ENCODE measurements around the gene PPDPF.

PPDPF gene

DNA sequence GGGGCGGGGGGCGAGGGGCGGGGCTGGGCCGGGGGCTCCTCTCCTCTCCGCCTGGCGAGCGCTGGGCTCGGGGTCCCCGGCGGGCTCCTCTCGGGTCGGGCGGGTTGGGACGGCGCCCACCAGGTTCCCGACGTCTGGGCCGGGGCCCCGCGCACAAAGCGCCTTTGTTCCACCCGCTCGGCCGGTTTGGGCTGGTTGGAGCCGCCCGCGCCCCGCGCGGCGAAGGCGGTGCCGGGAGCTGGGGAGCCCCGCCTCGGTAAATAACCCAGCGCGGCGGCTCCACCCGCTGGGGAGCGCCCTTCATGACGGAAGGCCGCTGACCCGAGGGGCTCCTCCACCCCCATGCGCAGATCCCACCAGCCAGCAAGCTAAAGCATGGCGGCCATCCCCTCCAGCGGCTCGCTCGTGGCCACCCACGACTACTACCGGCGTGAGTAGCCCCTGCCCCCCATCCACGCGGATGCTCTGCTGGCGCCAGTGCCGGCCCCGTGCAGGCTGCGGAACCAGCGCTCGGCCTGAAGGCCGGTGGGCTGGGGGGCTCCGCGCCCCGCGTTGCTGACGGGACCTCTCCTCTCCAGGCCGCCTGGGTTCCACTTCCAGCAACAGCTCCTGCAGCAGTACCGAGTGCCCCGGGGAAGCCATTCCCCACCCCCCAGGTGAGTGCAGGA lies 503 bp downstream of the PPDPF start:
- DNase-seq (ENCODE audit: low read depth in 2 of 2): peak; percentile 36 to 42

DNA sequence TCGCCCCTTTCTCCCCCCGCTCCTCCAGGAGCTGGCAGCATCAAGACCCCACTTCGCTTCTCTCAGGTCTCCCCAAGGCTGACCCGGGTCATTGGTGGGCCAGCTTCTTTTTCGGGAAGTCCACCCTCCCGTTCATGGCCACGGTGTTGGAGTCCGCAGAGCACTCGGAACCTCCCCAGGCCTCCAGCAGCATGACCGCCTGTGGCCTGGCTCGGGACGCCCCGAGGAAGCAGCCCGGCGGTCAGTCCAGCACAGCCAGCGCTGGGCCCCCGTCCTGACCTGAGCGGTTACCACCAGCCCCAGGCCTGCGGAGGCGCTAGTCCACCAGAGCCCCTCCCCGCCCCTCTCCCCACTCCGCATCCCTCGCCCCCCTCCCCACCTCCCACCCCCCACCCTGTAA lies 1.0 kb downstream of the PPDPF start:
- no peak for DNase-seq (ENCODE audit: low read depth in 2 of 2)

DNA sequence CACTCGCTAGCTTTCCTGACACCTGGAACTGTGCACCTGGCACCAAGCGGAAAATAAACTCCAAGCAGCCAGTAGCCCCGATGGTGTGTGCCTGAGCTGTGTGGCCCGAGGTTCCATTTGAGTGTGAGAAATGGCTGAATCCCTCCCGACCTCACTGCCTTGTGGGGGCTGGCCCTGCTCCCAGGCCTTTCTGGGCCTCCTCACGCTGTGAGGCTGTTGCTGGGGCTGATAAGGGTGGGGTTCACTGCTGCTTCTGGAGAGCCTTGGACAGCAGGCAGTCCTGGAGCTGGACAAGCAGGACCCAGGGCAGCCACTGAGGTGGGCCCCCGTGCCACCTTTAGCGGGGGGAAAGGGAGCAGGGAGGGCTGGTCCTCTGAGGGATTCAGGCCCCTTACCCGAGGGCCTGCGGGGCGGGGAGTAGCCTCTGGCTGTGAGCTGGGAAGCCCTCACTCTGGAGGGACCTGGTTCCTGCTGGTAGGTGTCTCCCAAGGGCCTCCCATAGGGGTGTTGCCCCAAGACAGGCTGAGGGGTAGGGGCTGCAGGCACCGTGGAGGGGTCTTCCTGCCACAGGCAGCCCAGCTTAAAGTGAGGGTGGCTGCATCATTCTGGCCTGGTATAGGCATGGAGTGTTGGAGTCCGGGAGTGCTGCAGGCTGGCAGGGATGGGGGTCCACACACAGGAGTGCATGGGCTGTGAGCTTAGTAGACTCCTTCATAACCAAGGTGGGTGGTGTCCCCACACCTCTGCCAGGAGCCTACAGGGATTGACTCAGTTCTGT lies 1.7 kb downstream of the PPDPF start:
- DNase-seq (ENCODE audit: low read depth in 2 of 2): no peak

DNA sequence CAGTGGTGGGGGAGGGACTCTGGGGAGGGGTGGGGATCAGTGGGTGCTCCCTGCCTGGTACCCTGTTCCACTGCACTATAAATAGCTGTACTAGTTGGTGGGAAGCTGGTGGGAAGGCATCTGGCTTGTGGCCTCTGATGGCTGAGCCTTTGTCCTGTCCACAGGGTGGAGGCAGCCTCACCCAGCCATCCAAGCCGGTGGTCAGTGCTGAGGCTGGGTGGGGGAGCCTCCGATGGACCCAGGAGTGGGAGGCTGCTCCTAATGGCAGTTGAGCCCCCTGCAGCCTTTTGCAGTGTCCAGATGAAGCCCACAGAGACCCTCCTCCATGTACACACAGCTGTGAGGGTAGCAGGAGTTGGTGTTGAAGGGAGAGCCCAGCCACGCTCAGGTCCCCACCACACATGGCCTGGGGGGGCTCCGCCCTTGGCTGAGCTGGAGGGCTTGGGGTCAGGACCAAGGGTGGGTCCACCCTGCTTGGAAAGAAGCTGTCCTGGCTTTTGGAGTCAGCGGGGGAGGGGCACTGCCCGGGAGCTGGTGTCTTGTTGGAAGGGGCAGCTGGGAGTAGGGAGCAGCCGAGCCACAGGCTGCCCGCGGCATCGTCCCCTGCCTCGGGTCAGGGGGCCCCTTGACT lies 2.5 kb downstream of the PPDPF start:
- DNase-seq (ENCODE audit: low read depth in 2 of 2): no peak

DNA sequence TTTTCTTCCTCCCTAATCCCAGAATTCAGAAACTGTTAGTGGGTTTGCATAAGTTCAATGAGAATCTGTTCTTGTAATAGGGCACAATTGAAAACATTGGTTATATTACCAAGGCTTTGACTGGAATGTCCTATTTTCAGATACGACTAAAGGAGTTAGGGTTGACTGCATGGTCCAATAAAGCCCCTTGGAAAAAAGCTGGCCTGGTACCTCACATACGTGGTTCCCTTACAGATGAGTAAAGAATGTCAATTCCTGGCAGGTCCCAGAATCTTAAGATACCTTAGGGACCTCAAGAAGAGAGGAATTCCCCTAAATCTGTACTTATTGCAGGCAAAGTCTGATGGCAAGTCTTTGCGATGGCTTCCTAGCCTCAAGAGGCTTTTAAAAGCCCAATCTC lies 4.6 kb downstream of the PPDPF start:
- DNase-seq (ENCODE audit: low read depth in 2 of 2): no peak

DNA sequence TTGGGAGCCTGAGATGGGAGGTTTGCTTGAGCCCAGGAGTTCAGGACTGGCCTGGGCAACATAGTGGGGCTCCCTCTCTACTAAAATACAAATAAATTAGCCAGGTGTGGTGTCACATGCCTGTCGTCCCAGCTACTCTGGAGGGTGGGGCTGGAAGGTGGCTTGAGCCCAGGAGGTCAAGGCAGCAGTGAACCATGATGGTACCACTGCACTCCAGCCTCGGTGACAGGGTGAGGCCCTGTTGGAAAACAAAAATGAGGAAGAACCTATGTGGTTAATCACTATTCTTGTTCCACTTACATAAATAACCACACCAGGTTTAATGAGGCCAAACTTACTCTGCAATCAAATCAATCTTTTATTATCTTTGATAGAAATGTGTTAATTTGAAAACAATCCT lies 5.4 kb downstream of the PPDPF start:
- DNase-seq (ENCODE audit: low read depth in 2 of 2): no peak

DNA sequence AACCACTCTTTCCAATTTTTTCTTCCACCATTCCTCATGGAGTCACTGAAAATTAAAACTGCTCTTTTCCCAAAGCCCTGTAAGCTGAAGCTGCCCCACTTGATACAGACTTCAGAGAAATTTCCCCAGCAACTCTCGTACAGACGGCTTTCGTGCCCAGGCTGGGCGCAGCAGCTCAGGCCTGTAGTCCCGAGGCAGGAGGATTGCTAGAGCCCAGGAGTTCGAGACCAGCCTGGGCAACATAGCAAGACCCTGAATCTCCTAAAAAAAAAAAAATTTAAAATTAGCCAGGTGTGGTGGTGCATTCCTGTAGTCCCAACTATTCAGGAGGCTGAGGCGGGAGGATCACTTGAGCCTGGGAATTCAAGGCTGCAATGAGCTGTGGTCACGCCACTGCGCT lies 6.6 kb downstream of the PPDPF start:
- DNase-seq (ENCODE audit: low read depth in 2 of 2): no peak

DNA sequence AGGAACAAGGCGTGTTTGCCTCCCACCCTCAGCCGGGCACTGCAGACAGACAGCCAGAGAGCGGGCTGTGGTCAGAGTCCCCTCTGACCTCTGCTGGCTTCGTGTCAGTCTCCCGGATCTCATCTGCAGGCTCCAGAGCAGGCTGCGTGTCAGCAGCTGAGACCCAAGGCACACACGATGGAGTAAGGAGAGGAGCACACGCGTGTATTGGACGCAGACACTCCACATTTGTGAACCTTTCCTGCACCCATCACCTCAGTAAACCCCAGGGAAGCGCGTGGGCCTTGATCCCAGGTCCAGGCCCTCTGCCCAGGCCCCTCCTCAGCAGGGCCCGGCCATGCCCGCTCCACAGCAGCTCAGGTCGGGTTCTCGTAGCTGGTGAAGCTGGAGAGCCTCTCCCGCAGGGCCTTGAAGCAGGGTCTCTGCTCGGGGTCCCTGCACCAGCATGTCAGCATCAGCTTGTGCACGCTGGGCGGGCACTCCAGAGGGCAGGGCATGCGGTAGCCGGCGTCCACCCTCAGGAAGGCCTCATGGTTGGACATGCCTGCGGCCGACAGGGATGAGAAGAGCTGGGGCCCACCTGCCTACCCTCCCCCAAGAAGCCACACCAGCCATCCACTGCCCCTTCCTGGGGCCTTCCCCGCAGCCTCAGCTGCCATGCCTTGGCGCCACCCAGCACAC lies 8.8 kb downstream of the PPDPF start:
- DNase-seq (ENCODE audit: low read depth in 2 of 2): no peak

DNA sequence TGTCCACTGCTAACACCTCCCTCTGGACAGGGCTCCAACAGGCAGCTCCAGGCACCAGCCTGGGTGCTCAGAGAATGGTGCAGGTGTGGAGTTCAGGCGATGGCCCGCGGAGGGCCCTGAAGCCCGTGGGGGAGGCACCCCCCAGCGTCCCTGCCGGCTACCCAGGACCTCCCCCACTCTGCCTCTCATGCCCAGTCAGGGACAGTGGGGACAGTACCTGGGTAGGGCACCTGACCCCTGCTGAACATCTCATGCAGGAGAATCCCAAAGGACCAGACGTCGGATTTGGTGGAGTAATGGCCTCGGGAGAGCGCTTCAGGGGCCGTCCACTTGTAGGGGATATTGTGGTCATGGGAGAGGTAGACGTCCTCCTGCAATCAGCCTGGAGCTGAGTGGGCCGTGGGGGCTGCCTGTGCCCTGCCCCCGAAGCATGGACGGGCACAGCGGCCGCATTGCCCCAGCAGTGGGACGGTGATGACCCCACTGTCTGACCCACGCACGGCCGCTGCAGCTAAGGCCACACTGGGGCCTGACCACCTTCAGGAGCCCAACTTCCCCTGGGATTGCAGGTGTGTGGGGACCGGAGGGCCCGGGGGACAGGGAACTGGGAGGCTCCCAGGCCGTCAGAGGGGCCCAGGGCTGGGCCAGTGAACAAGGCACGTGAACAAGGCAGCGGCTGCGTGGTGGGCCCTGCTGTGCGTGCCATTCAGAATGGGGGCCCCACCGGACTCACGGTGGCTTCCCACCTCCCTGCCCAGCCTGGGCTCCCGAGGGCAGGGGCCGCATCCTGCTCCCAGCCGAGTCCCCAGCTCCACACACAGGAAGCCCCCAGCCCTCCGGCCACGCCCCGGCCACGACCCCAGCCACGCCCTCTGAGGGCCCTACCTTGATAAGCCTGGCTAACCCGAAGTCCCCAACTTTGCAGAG lies 9.6 kb downstream of the PPDPF start:
- DNase-seq (ENCODE audit: low read depth in 2 of 2): no peak

DNA sequence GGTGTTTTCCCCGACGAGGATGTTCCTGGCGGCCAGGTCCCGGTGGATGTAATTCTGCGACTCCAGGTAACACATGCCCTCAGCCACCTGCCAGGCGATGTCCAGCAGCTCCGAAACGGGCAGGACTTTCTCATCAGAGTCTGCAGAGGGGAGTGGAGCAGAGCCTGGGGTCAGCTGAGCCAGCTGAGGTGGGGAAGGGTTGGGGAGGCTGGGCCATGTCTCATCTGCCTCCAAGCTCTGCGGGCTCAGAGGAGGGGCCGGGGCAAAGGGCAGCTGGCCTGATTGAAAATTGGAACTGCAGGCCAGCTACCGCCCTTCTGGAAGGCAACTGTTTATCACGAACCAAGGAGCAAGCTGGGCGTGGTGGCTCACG lies 10.2 kb downstream of the PPDPF start:
- DNase-seq (ENCODE audit: low read depth in 2 of 2): no peak

DNA sequence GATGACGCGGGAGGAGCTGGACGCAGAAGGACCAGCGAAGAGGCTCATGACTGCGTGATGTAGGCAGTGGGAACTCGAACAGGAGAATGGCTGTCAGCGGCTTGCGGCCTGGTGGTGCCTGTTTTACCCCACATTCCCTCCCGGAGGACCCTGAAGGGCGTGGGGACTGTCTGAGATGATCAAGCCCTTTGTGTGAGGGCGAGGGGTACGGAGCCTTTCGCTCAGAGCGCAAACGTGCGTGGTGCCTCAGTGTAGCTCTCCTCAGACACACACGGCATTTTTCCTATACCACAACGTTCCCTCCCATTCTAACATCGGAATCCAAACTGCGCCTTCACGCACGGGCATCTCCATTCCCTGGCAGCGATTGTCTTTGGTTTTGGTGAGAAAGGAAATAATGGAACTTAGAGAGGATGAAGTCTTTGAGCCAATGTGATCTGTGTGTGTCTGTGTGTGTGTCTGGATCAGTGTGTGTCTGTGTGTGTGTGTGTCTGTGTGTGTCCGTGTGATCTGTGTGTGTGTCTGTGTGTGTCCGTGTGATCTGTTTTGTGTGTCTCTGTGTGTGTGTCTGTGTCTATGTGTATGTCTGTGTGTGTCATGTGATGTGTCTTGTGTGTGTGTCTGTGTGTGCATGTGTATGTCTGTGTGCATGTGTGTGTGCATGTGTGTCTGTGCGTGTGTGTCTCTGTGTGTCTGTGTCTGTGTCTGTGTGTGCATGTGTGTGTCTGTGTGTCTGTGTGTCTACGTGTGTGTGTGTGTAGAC lies 11.3 kb downstream of the PPDPF start:
- DNase-seq (ENCODE audit: low read depth in 2 of 2): no peak

DNA sequence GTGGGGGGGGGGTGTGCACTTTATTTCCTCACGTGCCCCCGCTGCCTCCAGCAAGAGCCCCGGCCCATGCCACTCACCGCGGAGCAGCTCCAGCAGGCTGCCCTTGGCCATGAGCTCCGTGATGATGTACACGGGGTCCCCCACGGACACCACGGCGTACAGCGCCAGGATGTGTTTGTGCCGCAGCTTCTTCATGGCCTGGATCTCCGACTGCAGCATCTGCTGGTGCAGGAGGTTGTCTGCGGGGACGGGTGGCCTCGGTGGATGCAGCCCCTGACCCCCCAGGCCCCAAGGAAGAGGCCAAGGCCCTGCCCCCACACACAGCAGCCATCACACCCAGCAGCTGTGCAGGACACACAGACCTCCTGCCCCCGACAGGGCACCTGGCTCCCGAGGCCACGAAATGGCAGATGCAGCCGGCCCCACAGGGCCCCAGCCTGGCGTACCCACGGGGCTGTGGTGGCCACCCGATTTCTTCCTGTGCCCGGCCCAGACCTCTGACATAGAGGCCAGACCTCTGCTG lies 11.9 kb downstream of the PPDPF start:
- DNase-seq (ENCODE audit: low read depth in 2 of 2): no peak

DNA sequence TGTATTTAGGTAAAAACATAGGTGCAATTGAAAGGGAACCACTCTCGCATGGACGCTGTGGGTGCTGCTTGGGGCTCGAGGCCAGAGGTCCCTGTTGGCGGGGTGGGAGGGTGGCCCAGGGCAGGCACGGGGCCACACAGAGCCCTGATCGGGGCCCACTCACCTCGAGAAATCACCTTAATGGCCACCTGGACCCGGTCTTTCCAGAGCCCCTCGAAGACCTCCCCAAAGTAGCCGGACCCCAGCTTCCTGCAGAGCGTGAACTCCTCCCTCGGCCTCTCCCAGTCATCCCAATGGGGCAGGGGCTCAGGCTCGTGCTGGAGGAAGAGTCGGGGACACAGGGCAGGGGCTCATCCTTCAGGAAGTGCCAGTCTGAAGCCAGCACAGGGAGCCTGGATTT lies 12.8 kb downstream of the PPDPF start:
- DNase-seq (ENCODE audit: low read depth in 2 of 2): no peak

DNA sequence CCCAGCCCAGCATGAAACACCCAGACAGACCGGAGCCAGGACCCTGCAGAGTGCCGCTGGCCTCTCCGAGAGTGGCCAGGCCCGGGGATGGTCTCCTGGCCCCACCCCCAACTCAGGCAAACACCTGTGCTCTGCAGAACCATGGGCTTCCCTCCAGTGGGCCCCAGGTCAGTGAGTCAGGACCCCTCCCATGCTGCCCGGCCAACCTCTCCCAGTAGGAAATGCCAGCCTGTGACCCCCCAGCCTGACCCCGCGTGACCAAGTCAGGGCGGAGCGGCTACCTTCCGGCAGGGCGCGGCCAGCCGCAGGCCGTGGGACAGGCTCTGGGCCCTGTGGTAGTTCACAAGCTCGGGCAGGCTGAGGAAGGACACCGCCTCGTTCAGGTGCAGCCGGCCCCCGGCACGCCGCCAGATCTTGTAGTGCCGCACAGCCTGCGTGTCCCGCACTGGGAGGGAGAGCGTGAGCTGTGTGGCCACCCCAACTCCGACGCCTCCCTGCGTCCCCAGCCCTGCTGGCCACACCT lies 13.4 kb downstream of the PPDPF start:
- DNase-seq (ENCODE audit: low read depth in 2 of 2): no peak

DNA sequence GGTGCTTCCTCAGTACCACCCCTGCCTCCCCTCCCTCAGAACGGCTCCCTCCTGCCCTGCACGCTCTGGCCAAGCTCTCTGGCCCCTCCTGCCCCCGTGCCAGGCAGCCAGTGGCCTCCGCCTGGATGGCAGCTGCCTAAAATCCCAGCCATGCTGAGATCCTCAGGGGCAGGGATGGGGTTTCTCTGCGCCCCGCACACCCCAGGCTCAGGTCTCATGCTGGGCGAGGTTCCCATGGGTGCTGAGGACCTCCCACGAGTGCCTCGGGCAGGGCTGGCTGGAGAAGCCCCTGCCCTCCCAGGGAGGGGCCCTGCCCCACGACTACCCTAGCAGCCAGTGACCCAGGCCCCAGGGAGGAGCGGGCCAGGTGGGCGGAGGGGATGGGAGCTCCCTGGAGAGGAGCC lies 13.9 kb downstream of the PPDPF start:
- DNase-seq (ENCODE audit: low read depth in 2 of 2): no peak

DNA sequence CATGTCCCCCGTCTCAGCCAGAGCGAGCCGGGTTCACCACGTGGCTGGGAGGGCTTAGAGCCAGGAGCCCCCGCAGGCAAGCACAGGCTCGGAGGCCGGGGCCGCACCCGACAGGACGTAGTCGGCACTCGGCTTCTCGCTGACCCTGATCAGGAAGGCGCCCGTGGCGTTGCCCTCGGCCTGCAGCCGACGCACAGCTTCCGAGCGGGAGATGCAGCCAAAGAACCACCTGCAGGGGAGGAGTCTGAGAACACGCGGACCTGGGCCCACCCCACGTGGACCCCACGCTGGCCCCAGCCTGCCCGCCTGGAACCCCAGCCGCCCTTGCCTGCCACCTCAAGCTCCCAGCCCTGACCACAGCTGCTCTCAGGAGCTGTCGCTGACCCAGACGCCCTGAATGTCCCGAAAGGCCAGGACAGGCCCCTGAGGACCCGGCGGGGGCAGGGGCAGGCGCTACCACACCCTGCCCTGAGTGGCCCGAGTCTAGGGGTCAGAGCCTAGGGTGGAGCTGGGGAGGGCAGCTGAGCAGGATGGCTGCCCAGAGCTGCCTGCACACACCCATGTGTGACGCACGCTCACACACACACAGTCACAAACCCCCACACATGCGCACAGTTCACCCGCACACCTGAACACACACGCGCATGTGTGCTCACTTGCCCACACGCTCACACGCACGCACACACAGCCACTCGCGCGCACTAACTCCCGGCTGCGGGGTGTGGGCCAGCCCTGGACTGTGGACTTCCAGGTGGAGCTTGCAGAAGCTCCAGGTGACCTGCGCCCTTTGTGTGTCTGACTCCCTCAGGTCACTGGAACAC lies 14.5 kb downstream of the PPDPF start:
- DNase-seq (ENCODE audit: low read depth in 2 of 2): no peak

DNA sequence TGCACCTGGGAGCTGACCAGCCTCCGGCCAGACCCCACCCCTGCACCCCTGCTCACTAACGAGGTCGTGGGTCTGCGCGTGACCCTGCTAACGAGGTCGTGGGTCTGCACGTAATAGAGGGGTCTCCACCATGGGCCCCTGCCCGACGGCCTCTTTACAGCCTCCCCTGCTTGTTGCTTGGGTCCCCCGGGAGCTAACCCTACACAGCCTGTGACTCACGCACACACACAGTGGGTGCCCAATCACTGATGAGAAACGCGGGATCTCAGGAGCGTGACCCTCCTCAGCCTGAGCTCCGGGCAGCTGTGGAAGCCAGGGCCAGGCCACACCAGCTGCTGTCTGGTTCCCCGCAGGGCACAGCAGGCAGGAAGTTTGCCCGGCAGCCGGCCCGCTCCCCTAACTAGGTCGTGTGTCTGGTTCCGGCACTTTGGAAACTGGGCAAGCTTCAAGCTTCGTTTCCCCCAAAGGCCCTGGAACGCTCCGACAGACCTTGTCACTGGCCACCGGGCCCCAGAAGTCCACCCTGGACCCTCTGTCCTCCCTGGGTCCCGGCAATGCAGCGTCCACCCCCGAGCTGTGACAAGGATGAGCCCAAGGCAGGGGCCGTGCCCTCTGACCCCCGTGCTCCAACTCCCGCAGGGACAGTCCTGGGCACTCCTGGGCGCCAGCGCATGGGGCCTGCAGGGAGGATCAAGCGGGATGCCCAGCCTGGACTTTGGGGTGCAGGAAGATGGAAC lies 15.8 kb downstream of the PPDPF start:
- no peak for DNase-seq (ENCODE audit: low read depth in 2 of 2)

DNA sequence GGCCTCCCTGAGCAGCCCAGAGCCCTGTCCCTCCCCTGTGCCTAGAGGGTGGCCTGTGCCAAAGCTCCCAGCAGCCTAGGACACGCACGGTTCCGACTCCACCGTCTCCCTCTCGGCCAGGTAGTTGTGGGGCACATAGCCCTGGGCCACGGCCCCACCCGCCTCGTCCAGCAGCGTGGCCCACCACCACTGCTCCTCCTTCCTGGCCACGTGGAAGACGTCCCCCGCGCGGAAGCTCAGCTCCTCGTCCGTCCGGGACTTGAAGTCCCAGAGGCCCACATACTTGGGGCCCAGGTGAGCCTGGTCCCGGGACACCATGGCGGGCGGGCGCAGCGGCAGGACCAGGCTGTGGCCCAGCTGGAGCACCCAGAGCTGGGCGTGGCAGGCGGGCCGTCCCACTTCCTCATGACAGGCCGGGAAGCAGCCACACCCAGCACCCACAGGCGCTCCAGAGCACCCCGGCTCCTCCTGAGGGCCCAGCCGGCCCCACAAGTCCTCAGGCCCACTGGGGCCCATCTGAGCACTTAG lies 16.5 kb downstream of the PPDPF start, which contains the start of gene PTK6:
Gene PTK6 (minus strand): TSS at position 380 of the 528 bp plus-strand sequence. CDS start 62 bp downstream, at position 318.
- no peak for DNase-seq (ENCODE audit: low read depth in 2 of 2)
